Stomach (tissue), 9 donors: ENCODE measurements around the gene ARMC12. TPM values are rescaled to one million over a fixed set of nuclear protein-coding genes. Genes with fewer than 3 reads are reported as not detected.

ENCODE experiments used
- DNase-seq, 2 donors: peaks; one replicate each; pipeline versions ENCODE4 v3.0.0 to v3.0.0-alpha.2; 2013 to 2019
- H3K27ac ChIP-seq, 5 donors: fragments of 200-600 bp in 4 of 5; sonication (generic) in 4 of 5; one replicate each; pipeline ENCODE4 v1.5.1; 2013 to 2019; ENCODE audit warnings: mild to moderate bottlenecking in 1 of 5, moderate library complexity in 1 of 5
- H3K27me3 ChIP-seq, 3 donors: fragments of 200-600 bp; sonication (generic); one replicate each; pipeline ENCODE4 v1.5.1; 2017 to 2019; ENCODE audit warnings: mixed run types in 1 of 3
- H3K36me3 ChIP-seq, 4 donors: fragments of 200-600 bp; sonication (generic); 1 replicate in 3 of 4; 2 replicates in 1 of 4; pipeline ENCODE4 v1.5.1; 2016 to 2019
- H3K4me1 ChIP-seq, 4 donors: fragments of 200-600 bp; sonication (generic); one replicate each; pipeline ENCODE4 v1.5.1; 2016 to 2019
- H3K4me3 ChIP-seq, 4 donors: fragments of 200-600 bp; sonication (generic) in 3 of 4; one replicate each; pipeline ENCODE4 v1.5.1; 2016 to 2019; ENCODE audit warnings: mild to moderate bottlenecking in 1 of 4
- H3K9me3 ChIP-seq, 4 donors: fragments of 200-600 bp; sonication (generic); one replicate each; pipeline ENCODE4 v1.5.1; 2016 to 2019
- EP300 ChIP-seq: sonication (generic); formaldehyde crosslinking; IDR thresholded peaks from one replicate; pipeline ENCODE4 v1.6.1; 2017; ENCODE audit warnings: antibody characterized with exemption
- POLR2A ChIP-seq, 4 donors: fragments of 450-650 bp; IDR thresholded peaks; one replicate each; pipeline ENCODE4 v1.6.1; 2016; ENCODE audit warnings: antibody characterized with exemption in 4 of 4, control low read depth in 2 of 4, mild to moderate bottlenecking in 1 of 4, moderate library complexity in 1 of 4
- POLR2AphosphoS5 ChIP-seq, 3 donors: sonication (generic); formaldehyde crosslinking; IDR thresholded peaks; one replicate each; pipeline ENCODE4 v1.6.1; 2016; ENCODE audit warnings: antibody characterized with exemption in 3 of 3
- WGBS, 5 donors: extraction: QIAGEN DNeasy Blood & Tissue Kit in 3 of 5; methylation state at CpG; one replicate each; pipeline versions ENCODE4 v1.1.5 to v1.1.7; 2013 to 2018; 5-methylcytosine and 5-hydroxymethylcytosine counted together
- intact Hi-C: fragments of 100-400 bp; cut with DNase I; formaldehyde crosslinking; loops from one replicate; pipeline ENCODE4 v1.15.1; 2023; ENCODE audit warnings: low total_unique reads
- polyA plus RNA-seq, 3 donors: library from polyadenylated mRNA; stranded (reverse); fragments of 200-250 nt; gene quantifications; one replicate each; pipeline ENCODE4 v1.2.3, GENCODE V29; 2013
- total RNA-seq, 5 donors: library from RNA; depleted of rRNA; stranded (reverse); fragments of >200 nt; gene quantifications; one replicate each; pipeline versions ENCODE4 v1.1.0 to v1.2.3, GENCODE V29; 2014 to 2016
- TF ChIP-seq, protein P1 (sequence below), 7 experiments: fragments of 450-650 bp in 4 of 7; fragments of 200-600 bp in 3 of 7; sonication (generic) in 3 of 7; IDR thresholded peaks; one replicate each; pipeline ENCODE4 v1.5.1; 2016 to 2019; ENCODE audit warnings: antibody characterized with exemption in 7 of 7, control low read depth in 2 of 7, mild to moderate bottlenecking in 1 of 7
- donor health status: healthy with polysubstance abuse.
- donor health status: Bipolar disorder and iron deficiency.
- donor health status: healthy.

Gene ARMC12
- total and polyA plus RNA-seq, 8 donors, result 1.1 to 2.5 (median 2.0) TPM; not detected in 5

GRCh38 chr6:35776364-35777215 lies 39.8 kb downstream of the ARMC12 start, which contains the start of gene CLPSL2:
Gene CLPSL2 (plus strand): TSS chr6:35776598. CDS start chr6:35776619, 21 bp downstream.
- 3 to 6% (median 5%) methylated on average over 36 to 56 of the region's 56 CpGs for WGBS, 5 donors
- peak in 1 of 2 donors; percentile 63 for DNase-seq
- intact Hi-C loops, result no loop called here
- no peak within 1 kb of the TSS for H3K27ac ChIP-seq
- peak within 1 kb of the TSS; percentile 44 to 58 (median 52) for H3K4me3 ChIP-seq
- H3K4me1 ChIP-seq, result peaks cover 6 to 10% (median 10%) of the 10 kb centered on the region in 4 donors
- no peaks in the 10 kb centered on the region for H3K9me3 ChIP-seq
- H3K27me3 ChIP-seq, result peaks cover 0 to 61% (median 18%) of the 10 kb centered on the region in 3 donors
- no peak for TF ChIP-seq EP300
- no peak for TF ChIP-seq POLR2A (IDR thresholded peaks at IDR 0.05)
- TF ChIP-seq, protein P1, sequence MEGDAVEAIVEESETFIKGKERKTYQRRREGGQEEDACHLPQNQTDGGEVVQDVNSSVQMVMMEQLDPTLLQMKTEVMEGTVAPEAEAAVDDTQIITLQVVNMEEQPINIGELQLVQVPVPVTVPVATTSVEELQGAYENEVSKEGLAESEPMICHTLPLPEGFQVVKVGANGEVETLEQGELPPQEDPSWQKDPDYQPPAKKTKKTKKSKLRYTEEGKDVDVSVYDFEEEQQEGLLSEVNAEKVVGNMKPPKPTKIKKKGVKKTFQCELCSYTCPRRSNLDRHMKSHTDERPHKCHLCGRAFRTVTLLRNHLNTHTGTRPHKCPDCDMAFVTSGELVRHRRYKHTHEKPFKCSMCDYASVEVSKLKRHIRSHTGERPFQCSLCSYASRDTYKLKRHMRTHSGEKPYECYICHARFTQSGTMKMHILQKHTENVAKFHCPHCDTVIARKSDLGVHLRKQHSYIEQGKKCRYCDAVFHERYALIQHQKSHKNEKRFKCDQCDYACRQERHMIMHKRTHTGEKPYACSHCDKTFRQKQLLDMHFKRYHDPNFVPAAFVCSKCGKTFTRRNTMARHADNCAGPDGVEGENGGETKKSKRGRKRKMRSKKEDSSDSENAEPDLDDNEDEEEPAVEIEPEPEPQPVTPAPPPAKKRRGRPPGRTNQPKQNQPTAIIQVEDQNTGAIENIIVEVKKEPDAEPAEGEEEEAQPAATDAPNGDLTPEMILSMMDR (IDR thresholded peaks at IDR 0.05), result no peak
- no peak for TF ChIP-seq POLR2AphosphoS5 (IDR thresholded peaks at IDR 0.05)
- H3K36me3 ChIP-seq, result no peaks in the 10 kb centered on the region

- intact Hi-C loops, result no loop called here
Measured at GRCh38 chr6:35777356-35778102, 40.7 kb downstream of the ARMC12 start.

DNA sequence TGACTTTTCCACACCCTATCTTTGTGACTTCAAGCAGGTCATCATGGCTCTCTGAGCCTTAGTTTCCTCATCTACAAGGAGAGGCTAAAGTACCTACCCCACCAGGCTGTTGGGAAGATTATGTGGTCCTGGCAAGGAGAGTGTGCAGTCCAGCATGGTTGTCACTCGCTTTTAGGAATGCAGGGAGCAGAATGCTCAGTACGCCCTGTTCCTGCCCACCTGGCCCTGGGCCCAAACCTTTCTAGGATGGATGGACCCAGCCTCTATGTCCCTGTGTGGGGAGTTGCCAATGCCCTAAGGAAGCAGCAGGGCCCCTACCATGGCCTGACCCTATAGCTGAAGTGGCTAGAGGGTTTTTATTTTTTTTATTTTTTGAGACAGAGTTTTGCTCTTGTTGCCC lies 41.6 kb downstream of the ARMC12 start:
- Histone ChIP-seq H3K27me3 (peaks cover 0 to 73% (median 18%) of the 10 kb centered on the region in 3 donors), H3K36me3 (no peaks in the 10 kb centered on the region), H3K4me1 (peaks cover 6 to 10% (median 10%) of the 10 kb centered on the region in 4 donors), H3K9me3 (no peaks in the 10 kb centered on the region), H3K27ac (no peak overlapping the region), H3K4me3 (no peak overlapping the region)
- intact Hi-C loops, result no loop called here
- TF ChIP-seq POLR2AphosphoS5 (IDR thresholded peaks at IDR 0.05) (no peak), POLR2A (IDR thresholded peaks at IDR 0.05) (no peak), EP300 (no peak)
- TF ChIP-seq, protein P1 (IDR thresholded peaks at IDR 0.05), result no peak
- no peak for DNase-seq
- 76 to 93% (median 87%) methylated on average over 2 of the region's 2 CpGs for WGBS, 5 donors

More at GRCh38 chr6:35777356-35778102, 40.7 kb downstream of the ARMC12 start:
- TF ChIP-seq POLR2AphosphoS5 (IDR thresholded peaks at IDR 0.05), result no peak
- no peak for TF ChIP-seq POLR2A (IDR thresholded peaks at IDR 0.05)
- TF ChIP-seq, protein P1 (IDR thresholded peaks at IDR 0.05), result no peak
- TF ChIP-seq EP300, result no peak
- Histone ChIP-seq H3K27ac (no peak overlapping the region), H3K4me3 (no peak overlapping the region), H3K27me3 (peaks cover 0 to 67% (median 18%) of the 10 kb centered on the region in 3 donors), H3K4me1 (peaks cover 6 to 10% (median 10%) of the 10 kb centered on the region in 4 donors), H3K36me3 (no peaks in the 10 kb centered on the region), H3K9me3 (no peaks in the 10 kb centered on the region)
- WGBS, 5 donors, result 75 to 84% (median 80%) methylated on average over 10 of the region's 10 CpGs
- no peak for DNase-seq

- no peaks in the 10 kb centered on the region for H3K36me3 ChIP-seq
- peaks cover 6 to 10% (median 10%) of the 10 kb centered on the region in 4 donors for H3K4me1 ChIP-seq
- intact Hi-C loops, result no loop called here
- H3K27me3 ChIP-seq, result peaks cover 0 to 52% (median 16%) of the 10 kb centered on the region in 3 donors
- no peaks in the 10 kb centered on the region for H3K9me3 ChIP-seq
- no peak for DNase-seq
- H3K4me3 ChIP-seq, result no peak within 1 kb of the TSS
- TF ChIP-seq, protein P1 (IDR thresholded peaks at IDR 0.05), result no peak
- TF ChIP-seq POLR2AphosphoS5 (IDR thresholded peaks at IDR 0.05) (no peak), POLR2A (IDR thresholded peaks at IDR 0.05) (no peak), EP300 (no peak)
- no peak within 1 kb of the TSS for H3K27ac ChIP-seq
- 83 to 87% (median 86%) methylated on average over 6 to 7 of the region's 7 CpGs for WGBS, 5 donors
Measured at GRCh38 chr6:35780719-35781118, 43.9 kb downstream of the ARMC12 start, which contains the start of gene CLPSL1. Gene CLPSL1 (plus strand): TSS chr6:35781019. CDS start chr6:35781111, 92 bp downstream.
